Liver (tissue), 9 donors: ENCODE data around the gene SETD3. TPM values are rescaled to one million over a fixed set of nuclear protein-coding genes. Genes with fewer than 3 reads are reported as not detected.

Source experiments
- DNase-seq: peaks from one replicate; pipeline ENCODE4 v3.0.0-alpha.2; 2017; ENCODE audit warnings: low spot score
- H3K27ac ChIP-seq, 2 donors: one replicate each; pipeline ENCODE4 v1.7.0; 2013; ENCODE audit warnings: inconsistent platforms in 2 of 2, low read length in 2 of 2, control low read depth in 1 of 2, low read depth in 1 of 2, mild to moderate bottlenecking in 1 of 2
- H3K27me3 ChIP-seq, 4 donors: one replicate each; pipeline versions ENCODE4 v1.6.1 to v1.7.0; 2013; ENCODE audit warnings: low read length in 3 of 4, inconsistent platforms in 1 of 4, mild to moderate bottlenecking in 1 of 4, moderate library complexity in 1 of 4; ENCODE audit not compliant: control insufficient read depth in 4 of 4, insufficient read depth in 4 of 4
- H3K36me3 ChIP-seq, 4 donors: one replicate each; pipeline versions ENCODE4 v1.6.1 to v1.7.0; 2013; ENCODE audit warnings: low read length in 3 of 4, mild to moderate bottlenecking in 3 of 4, low read depth in 1 of 4, moderate library complexity in 1 of 4; ENCODE audit not compliant: control insufficient read depth in 4 of 4, insufficient read depth in 3 of 4
- H3K4me1 ChIP-seq, 4 donors: one replicate each; pipeline versions ENCODE4 v1.6.1 to v1.7.0; 2013; ENCODE audit warnings: low read length in 3 of 4, mild to moderate bottlenecking in 3 of 4, moderate library complexity in 1 of 4; ENCODE audit not compliant: control insufficient read depth in 4 of 4, insufficient read depth in 4 of 4
- H3K4me3 ChIP-seq, 3 donors: one replicate each; pipeline versions ENCODE4 v1.6.1 to v1.7.0; 2013; ENCODE audit warnings: low read length in 3 of 3, control low read depth in 1 of 3, low read depth in 1 of 3, mild to moderate bottlenecking in 1 of 3
- H3K9ac ChIP-seq, 2 donors: one replicate each; pipeline ENCODE4 v1.7.0; 2013; ENCODE audit warnings: low read length in 2 of 2, mild to moderate bottlenecking in 2 of 2, moderate library complexity in 2 of 2, control low read depth in 1 of 2, low read depth in 1 of 2
- H3K9me3 ChIP-seq, 4 donors: one replicate each; pipeline versions ENCODE4 v1.6.1 to v1.7.0; 2013; ENCODE audit warnings: low read length in 3 of 4; ENCODE audit not compliant: control insufficient read depth in 4 of 4
- ATF3 ChIP-seq: IDR thresholded peaks from 2 replicates; pipeline ENCODE4 v1.6.1; 2016; ENCODE audit warnings: antibody characterized with exemption
- CTCF ChIP-seq: fragments of 150-350 bp; IDR thresholded peaks from 2 replicates; pipeline ENCODE4 v1.5.1; 2017; ENCODE audit warnings: improper control_type of control experiment, low read depth, low read length; ENCODE audit not compliant: missing input control
- EGR1 ChIP-seq, 2 donors: IDR thresholded peaks; 2 replicates each; pipeline ENCODE4 v1.6.1; 2016 to 2018; ENCODE audit warnings: antibody characterized with exemption in 2 of 2, low read depth in 2 of 2
- FOXA1 ChIP-seq: IDR thresholded peaks from 2 replicates; pipeline ENCODE4 v1.6.1; 2016; ENCODE audit warnings: antibody characterized with exemption
- FOXA2 ChIP-seq: IDR thresholded peaks from 2 replicates; pipeline ENCODE4 v1.6.1; 2016; ENCODE audit warnings: antibody characterized with exemption
- GABPA ChIP-seq, 2 donors: IDR thresholded peaks in 1 of 2; conservative IDR thresholded peaks in 1 of 2; 2 replicates each; pipeline ENCODE4 v1.6.1; 2016; ENCODE audit warnings: antibody characterized with exemption in 2 of 2, mild to moderate bottlenecking in 1 of 2, moderate library complexity in 1 of 2
- HNF4A ChIP-seq, 2 donors: conservative IDR thresholded peaks; 2 replicates each; pipeline ENCODE4 v1.6.1; 2016; ENCODE audit warnings: antibody characterized with exemption in 2 of 2, mild to moderate bottlenecking in 2 of 2
- HNF4G ChIP-seq: IDR thresholded peaks from 2 replicates; pipeline ENCODE4 v1.6.1; 2016; ENCODE audit warnings: antibody characterized with exemption
- JUND ChIP-seq, 2 donors: IDR thresholded peaks; 2 replicates each; pipeline ENCODE4 v1.6.1; 2016; ENCODE audit warnings: antibody characterized with exemption in 2 of 2
- MAX ChIP-seq: IDR thresholded peaks from 2 replicates; pipeline ENCODE4 v1.6.1; 2016; ENCODE audit warnings: antibody characterized with exemption
- NR2F2 ChIP-seq: IDR thresholded peaks from 2 replicates; pipeline ENCODE4 v1.6.1; 2016; ENCODE audit warnings: antibody characterized with exemption
- RAD21 ChIP-seq, 2 donors: IDR thresholded peaks; 2 replicates each; pipeline ENCODE4 v1.6.1; 2016; ENCODE audit warnings: antibody characterized with exemption in 2 of 2, mild to moderate bottlenecking in 2 of 2
- REST ChIP-seq: IDR thresholded peaks from 2 replicates; pipeline ENCODE4 v1.6.1; 2016; ENCODE audit warnings: antibody characterized with exemption, mild to moderate bottlenecking
- RXRA ChIP-seq, 2 donors: IDR thresholded peaks; 2 replicates each; pipeline ENCODE4 v1.6.1; 2017 to 2018; ENCODE audit warnings: antibody characterized with exemption in 2 of 2, mild to moderate bottlenecking in 1 of 2
- SP1 ChIP-seq: IDR thresholded peaks from 2 replicates; pipeline ENCODE4 v1.6.1; 2018; ENCODE audit warnings: antibody characterized with exemption, mild to moderate bottlenecking
- TAF1 ChIP-seq: conservative IDR thresholded peaks from 2 replicates; pipeline ENCODE4 v1.6.1; 2016; ENCODE audit warnings: antibody characterized with exemption, mild to moderate bottlenecking
- YY1 ChIP-seq: IDR thresholded peaks from 2 replicates; pipeline ENCODE4 v1.6.1; 2016; ENCODE audit warnings: antibody characterized with exemption, mild to moderate bottlenecking
- ZBTB33 ChIP-seq: IDR thresholded peaks from 2 replicates; pipeline ENCODE4 v1.6.1; 2016; ENCODE audit warnings: antibody characterized with exemption
- WGBS: extraction: QIAGEN DNeasy Blood & Tissue Kit; methylation state at CpG from one replicate; pipeline ENCODE4 v1.1.7; 2013; 5-methylcytosine and 5-hydroxymethylcytosine counted together
- polyA plus RNA-seq, 2 donors: library from polyadenylated mRNA; stranded (reverse) in 1 of 2; unstranded in 1 of 2; fragments of 200-250 nt in 1 of 2; fragments of >200 nt in 1 of 2; fragmentation: Nextera tagmentation in 1 of 2; extraction: Ambion mirVana in 1 of 2; gene quantifications; one replicate each; pipeline versions ENCODE4 v1.2.1 to v1.2.3, GENCODE V29; 2013 to 2015
- total RNA-seq, 2 donors: library from RNA; depleted of rRNA; stranded (reverse); fragments of >200 nt; gene quantifications; one replicate each; pipeline ENCODE4 v1.2.3, GENCODE V29; 2014
- donor health status: healthy.
- donor health status: healthy.
- donor health status: healthy.
- donor health status: healthy.
- donor health status: healthy.

Gene SETD3
- total and polyA plus RNA-seq, 4 donors = 18.7 to 39.7 (median 19.4) TPM

- WGBS = 86% methylated on average over 14 of the region's 14 CpGs
- peaks cover 0 to 20% (median 7%) of the 10 kb centered on the region in 4 donors for H3K4me1 ChIP-seq
Measured at GRCh38 chr14:99436247-99437180, 44.1 kb downstream of the SETD3 start.

GRCh38 chr14:99435327-99435726, 45.3 kb downstream of the SETD3 start:
- no peak overlapping the region for H3K9ac ChIP-seq
- WGBS = 28% methylated on average over 4 of the region's 4 CpGs
- no peak overlapping the region for H3K27ac ChIP-seq
- H3K9me3 ChIP-seq = no peaks in the 10 kb centered on the region
- H3K36me3 ChIP-seq = peaks cover 1 to 12% (median 8%) of the 10 kb centered on the region in 4 donors
- peak in 1 of 2 donors; percentile 20 for TF ChIP-seq HNF4A (conservative IDR thresholded peaks at IDR 0.05)
- TF ChIP-seq RXRA (IDR thresholded peaks at IDR 0.05) = peak in 1 of 2 donors; percentile 15
- TF ChIP-seq GABPA (IDR thresholded peaks at IDR 0.05 in 1 of 2, conservative IDR thresholded peaks at IDR 0.05 in 1 of 2) = no peak
- TF ChIP-seq FOXA2 = peak; percentile 52
- DNase-seq = no peak
- peaks cover 0 to 21% (median 7%) of the 10 kb centered on the region in 4 donors for H3K4me1 ChIP-seq
- H3K4me3 ChIP-seq = no peak overlapping the region
- no peaks in the 10 kb centered on the region for H3K27me3 ChIP-seq

More at GRCh38 chr14:99436247-99437180, 44.1 kb downstream of the SETD3 start:
- TF ChIP-seq HNF4G = no peak
- TF ChIP-seq TAF1 = no peak
- H3K9ac ChIP-seq = no peak overlapping the region
- peaks cover 1 to 12% (median 8%) of the 10 kb centered on the region in 4 donors for H3K36me3 ChIP-seq
- DNase-seq = no peak
- no peaks in the 10 kb centered on the region for H3K9me3 ChIP-seq
- H3K27me3 ChIP-seq = no peaks in the 10 kb centered on the region
- H3K27ac ChIP-seq = no peak overlapping the region
- no peak overlapping the region for H3K4me3 ChIP-seq

- no peak overlapping the region for H3K4me3 ChIP-seq
- H3K27me3 ChIP-seq = no peaks in the 10 kb centered on the region
- H3K9me3 ChIP-seq = peaks cover 0 to 7% (median under 1%) of the 10 kb centered on the region in 4 donors
- no peak for DNase-seq
- WGBS = 84% methylated on average over 1 of the region's 1 CpG
- no peak overlapping the region for H3K27ac ChIP-seq
- H3K9ac ChIP-seq = no peak overlapping the region
- H3K4me1 ChIP-seq = peaks cover 0 to 21% (median 7%) of the 10 kb centered on the region in 4 donors
- no peak for TF ChIP-seq ZBTB33
- TF ChIP-seq GABPA (IDR thresholded peaks at IDR 0.05 in 1 of 2, conservative IDR thresholded peaks at IDR 0.05 in 1 of 2) = no peak
- TF ChIP-seq FOXA2 = no peak
- no peak for TF ChIP-seq MAX
- TF ChIP-seq EGR1 (IDR thresholded peaks at IDR 0.05; ENCODE audit: low read depth in 2 of 2) = no peak
- TF ChIP-seq CTCF = no peak
- no peak for TF ChIP-seq YY1
- no peak for TF ChIP-seq HNF4G
- TF ChIP-seq FOXA1 = no peak
- TF ChIP-seq RXRA (IDR thresholded peaks at IDR 0.05) = no peak
- TF ChIP-seq NR2F2 = no peak
- no peak for TF ChIP-seq SP1
- no peak for TF ChIP-seq JUND (IDR thresholded peaks at IDR 0.05)
- TF ChIP-seq RAD21 (IDR thresholded peaks at IDR 0.05) = no peak
- TF ChIP-seq TAF1 = no peak
- TF ChIP-seq HNF4A (conservative IDR thresholded peaks at IDR 0.05) = no peak
- no peak for TF ChIP-seq REST
- TF ChIP-seq ATF3 = no peak
- peaks cover 1 to 20% (median 11%) of the 10 kb centered on the region in 4 donors for H3K36me3 ChIP-seq
Measured at GRCh38 chr14:99432485-99432884, 48.2 kb downstream of the SETD3 start.
